Activated naive CD8-positive, alpha-beta T cell (primary cell): Measurements from ENCODE around the gene LARP4B.
"Not testable (repeated sequence)": the region's sequence is repeated elsewhere in the genome, so short reads cannot be mapped to it uniquely, and the experiment has no call there.

Experiments used
- H3K27ac Mint-ChIP-seq: one replicate; pipeline ENCODE4 v1.8.0; 2021; ENCODE audit warnings: mixed read lengths
- H3K27me3 Mint-ChIP-seq: one replicate; pipeline ENCODE4 v1.8.0; 2021; ENCODE audit warnings: mixed read lengths
- H3K36me3 Mint-ChIP-seq: one replicate; pipeline ENCODE4 v1.8.0; 2021; ENCODE audit warnings: mixed read lengths
- H3K4me1 Mint-ChIP-seq: one replicate; pipeline ENCODE4 v1.8.0; 2021; ENCODE audit warnings: low read depth, mixed read lengths
- H3K4me3 Mint-ChIP-seq: one replicate; pipeline ENCODE4 v1.8.0; 2021; ENCODE audit warnings: mild to moderate bottlenecking, mixed read lengths
- H3K9me3 Mint-ChIP-seq: one replicate; pipeline ENCODE4 v1.8.0; 2021; ENCODE audit warnings: low read depth, mixed read lengths

Gene LARP4B

GRCh38 chr10:947051-947450, 15.5 kb upstream of the LARP4B start:
- H3K9me3 Mint-ChIP-seq: no peaks in the 10 kb centered on the region
- H3K27ac Mint-ChIP-seq: no peak overlapping the region
- H3K4me1 Mint-ChIP-seq: peaks cover 14% of the 10 kb centered on the region
- no peaks in the 10 kb centered on the region for H3K36me3 Mint-ChIP-seq
- H3K27me3 Mint-ChIP-seq: no peaks in the 10 kb centered on the region
- H3K4me3 Mint-ChIP-seq: no peak overlapping the region

- Mint-ChIP-seq H3K4me1 (peaks cover 18% of the 10 kb centered on the region), H3K4me3 (no peak overlapping the region), H3K36me3 (no peaks in the 10 kb centered on the region), H3K27me3 (no peaks in the 10 kb centered on the region), H3K9me3 (no peaks in the 10 kb centered on the region), H3K27ac (no peak overlapping the region)
Measured at GRCh38 chr10:945778-946177, 14.3 kb upstream of the LARP4B start.

- Mint-ChIP-seq H3K4me1 (peaks cover 24% of the 10 kb centered on the region), H3K9me3 (no peaks in the 10 kb centered on the region), H3K27ac (no peak overlapping the region), H3K36me3 (no peaks in the 10 kb centered on the region), H3K4me3 (no peak overlapping the region), H3K27me3 (no peaks in the 10 kb centered on the region)
Measured at GRCh38 chr10:944034-944831, 12.7 kb upstream of the LARP4B start.

- H3K4me1 Mint-ChIP-seq: peaks cover 31% of the 10 kb centered on the region
- H3K4me3 Mint-ChIP-seq: no peak overlapping the region
- no peaks in the 10 kb centered on the region for H3K36me3 Mint-ChIP-seq
- no peak overlapping the region for H3K27ac Mint-ChIP-seq
- H3K27me3 Mint-ChIP-seq: no peaks in the 10 kb centered on the region
- H3K9me3 Mint-ChIP-seq: no peaks in the 10 kb centered on the region
Measured at GRCh38 chr10:943334-944033, 12.0 kb upstream of the LARP4B start.

- Mint-ChIP-seq H3K27ac (peak overlapping the region; percentile 72), H3K4me1 (peaks cover 27% of the 10 kb centered on the region), H3K27me3 (no peaks in the 10 kb centered on the region), H3K36me3 (no peaks in the 10 kb centered on the region), H3K4me3 (peak overlapping the region; percentile 15), H3K9me3 (no peaks in the 10 kb centered on the region)
Measured at GRCh38 chr10:938941-939678, 7.6 kb upstream of the LARP4B start.

GRCh38 chr10:934746-935406, 3.4 kb upstream of the LARP4B start:
- Mint-ChIP-seq H3K27ac (peak overlapping the region; percentile 8), H3K36me3 (peaks cover 4% of the 10 kb centered on the region), H3K9me3 (no peaks in the 10 kb centered on the region), H3K27me3 (no peaks in the 10 kb centered on the region), H3K4me1 (peaks cover 23% of the 10 kb centered on the region), H3K4me3 (no peak overlapping the region)

- not testable (repeated sequence) for H3K9me3 Mint-ChIP-seq, H3K36me3 Mint-ChIP-seq, H3K27me3 Mint-ChIP-seq, H3K4me3 Mint-ChIP-seq
- H3K4me1 Mint-ChIP-seq: peaks cover 25% of the 10 kb centered on the region
- H3K27ac Mint-ChIP-seq: peak overlapping the region; percentile 58
Measured at GRCh38 chr10:934165-934564, 2.7 kb upstream of the LARP4B start.

GRCh38 chr10:932589-932988, 1.1 kb upstream of the LARP4B start:
- H3K4me1 Mint-ChIP-seq: peaks cover 30% of the 10 kb centered on the region
- peak overlapping the region; percentile 87 for H3K27ac Mint-ChIP-seq
- H3K27me3 Mint-ChIP-seq: no peaks in the 10 kb centered on the region
- H3K36me3 Mint-ChIP-seq: peaks cover 4% of the 10 kb centered on the region
- H3K4me3 Mint-ChIP-seq: peak overlapping the region; percentile 81
- no peaks in the 10 kb centered on the region for H3K9me3 Mint-ChIP-seq

- Mint-ChIP-seq H3K4me3 (peak overlapping the region; percentile 99), H3K4me1 (peaks cover 47% of the 10 kb centered on the region), H3K9me3 (no peaks in the 10 kb centered on the region), H3K27ac (peak overlapping the region; percentile 97), H3K36me3 (peaks cover 4% of the 10 kb centered on the region), H3K27me3 (no peaks in the 10 kb centered on the region)
Measured at GRCh38 chr10:930625-931325, 730 bp downstream of the LARP4B start.

- no peaks in the 10 kb centered on the region for H3K9me3 Mint-ChIP-seq
- H3K36me3 Mint-ChIP-seq: peaks cover 4% of the 10 kb centered on the region
- H3K4me3 Mint-ChIP-seq: peak overlapping the region; percentile 99
- peaks cover 49% of the 10 kb centered on the region for H3K4me1 Mint-ChIP-seq
- H3K27ac Mint-ChIP-seq: peak overlapping the region; percentile 97
- no peaks in the 10 kb centered on the region for H3K27me3 Mint-ChIP-seq
Measured at GRCh38 chr10:929960-930624, 1.4 kb downstream of the LARP4B start.

- H3K4me1 Mint-ChIP-seq: peaks cover 68% of the 10 kb centered on the region
- no peaks in the 10 kb centered on the region for H3K9me3 Mint-ChIP-seq
- peak overlapping the region; percentile 23 for H3K4me3 Mint-ChIP-seq
- peaks cover 7% of the 10 kb centered on the region for H3K36me3 Mint-ChIP-seq
- H3K27ac Mint-ChIP-seq: peak overlapping the region; percentile 58
- no peaks in the 10 kb centered on the region for H3K27me3 Mint-ChIP-seq
Measured at GRCh38 chr10:927131-927530, 4.4 kb downstream of the LARP4B start.

- Mint-ChIP-seq H3K36me3 (peaks cover 7% of the 10 kb centered on the region), H3K27ac (no peak overlapping the region), H3K4me3 (peak overlapping the region; percentile 14), H3K9me3 (no peaks in the 10 kb centered on the region), H3K4me1 (peaks cover 77% of the 10 kb centered on the region), H3K27me3 (no peaks in the 10 kb centered on the region)
Measured at GRCh38 chr10:926075-926698, 5.3 kb downstream of the LARP4B start.

GRCh38 chr10:924524-924859, 7.0 kb downstream of the LARP4B start:
- peaks cover 71% of the 10 kb centered on the region for H3K4me1 Mint-ChIP-seq

More at GRCh38 chr10:924524-924859, 7.0 kb downstream of the LARP4B start:
- Mint-ChIP-seq H3K27ac (peak overlapping the region; percentile 19), H3K36me3 (peaks cover 4% of the 10 kb centered on the region), H3K9me3 (no peaks in the 10 kb centered on the region), H3K27me3 (no peaks in the 10 kb centered on the region), H3K4me3 (peak overlapping the region; percentile 51)
